Prostate gland (tissue), 2 donors: ENCODE measurements around the gene RIT2. TPM values are rescaled to one million over a fixed set of nuclear protein-coding genes. Genes with fewer than 3 reads are reported as not detected.

Experiments used
- DNase-seq: peaks from one replicate; pipeline ENCODE4 v3.0.0-alpha.2; 2019; ENCODE audit warnings: low spot score
- H3K27ac ChIP-seq, 2 donors: fragments of 200-600 bp; sonication (generic); 2 replicates each; pipeline ENCODE4 v1.5.1; 2017 to 2019
- H3K27me3 ChIP-seq: fragments of 200-600 bp; sonication (generic); replicated peaks from 2 replicates; pipeline ENCODE4 v1.5.1; 2019; ENCODE audit not compliant: insufficient read depth
- H3K36me3 ChIP-seq, 2 donors: fragments of 200-600 bp; sonication (generic); 1 replicate in 1 of 2; 2 replicates in 1 of 2; pipeline versions ENCODE4 v1.5.1 to v1.8.1; 2017 to 2019
- H3K4me1 ChIP-seq: fragments of 200-600 bp; sonication (generic); replicated peaks from 2 replicates; pipeline ENCODE4 v1.5.1; 2019
- H3K4me3 ChIP-seq, 2 donors: fragments of 200-600 bp; sonication (generic); 2 replicates each; pipeline ENCODE4 v1.5.1; 2017 to 2019
- H3K9me3 ChIP-seq: fragments of 200-600 bp; sonication (generic); 2 replicates; pipeline ENCODE4 v1.5.1; 2017
- CTCF ChIP-seq, 4 experiments: fragments of 200-600 bp in 2 of 4; fragments of 450-650 bp in 2 of 4; sonication (generic) in 2 of 4; IDR thresholded peaks; 1 replicate in 3 of 4; 2 replicates in 1 of 4; pipeline ENCODE4 v1.5.1; 2016 to 2019; ENCODE audit warnings: antibody characterized with exemption in 4 of 4, mild to moderate bottlenecking in 2 of 4, moderate library complexity in 2 of 4
- POLR2A ChIP-seq: fragments of 450-650 bp; IDR thresholded peaks from one replicate; pipeline ENCODE4 v1.6.1; 2016; ENCODE audit warnings: antibody characterized with exemption, mild to moderate bottlenecking
- POLR2AphosphoS5 ChIP-seq: sonication (generic); formaldehyde crosslinking; IDR thresholded peaks from one replicate; pipeline ENCODE4 v1.6.1; 2017; ENCODE audit warnings: antibody characterized with exemption
- WGBS: methylation state at CpG from one replicate; pipeline ENCODE4 v1.1.5; 2018; 5-methylcytosine and 5-hydroxymethylcytosine counted together
- intact Hi-C: fragments of 100-400 bp; cut with DNase I; formaldehyde crosslinking; loops from one replicate; pipeline ENCODE4 v1.14.2; 2022
- total RNA-seq, 2 donors: library from RNA; depleted of rRNA; stranded (reverse); fragments of >200 nt; gene quantifications; one replicate each; pipeline ENCODE4 v1.1.0, GENCODE V29; 2016

The RIT2 gene
- total RNA-seq, 2 donors from 2014 or later = not detected

GRCh38 chr18:43093646-43094045, 21.8 kb downstream of the RIT2 start:
- no peak for TF ChIP-seq CTCF (IDR thresholded peaks at IDR 0.05)
- no peak for TF ChIP-seq POLR2A
- no peak for TF ChIP-seq POLR2AphosphoS5
- no peaks in the 10 kb centered on the region for H3K4me1 ChIP-seq

GRCh38 chr18:43092539-43092938, 22.9 kb downstream of the RIT2 start:
- no peaks in the 10 kb centered on the region for H3K27me3 ChIP-seq
- no peak for DNase-seq
- TF ChIP-seq CTCF (IDR thresholded peaks at IDR 0.05) = no peak
- TF ChIP-seq POLR2AphosphoS5 = no peak
- no peak for TF ChIP-seq POLR2A
- intact Hi-C loops = no loop called here
- H3K27ac ChIP-seq = no peak overlapping the region
- no peak overlapping the region for H3K4me3 ChIP-seq
- H3K36me3 ChIP-seq = no peaks in the 10 kb centered on the region
- no peaks in the 10 kb centered on the region for H3K9me3 ChIP-seq
- no peaks in the 10 kb centered on the region for H3K4me1 ChIP-seq
- WGBS = 81% methylated on average over 5 of the region's 5 CpGs

More at GRCh38 chr18:43093646-43094045, 21.8 kb downstream of the RIT2 start:
- no peaks in the 10 kb centered on the region for H3K9me3 ChIP-seq
- H3K27ac ChIP-seq = no peak overlapping the region
- no peaks in the 10 kb centered on the region for H3K36me3 ChIP-seq
- no peak overlapping the region for H3K4me3 ChIP-seq
- DNase-seq = no peak
- H3K27me3 ChIP-seq = no peaks in the 10 kb centered on the region
- 92% methylated on average over 2 of the region's 2 CpGs for WGBS
- intact Hi-C loops = no loop called here

- Histone ChIP-seq H3K4me1 (no peaks in the 10 kb centered on the region), H3K27me3 (no peaks in the 10 kb centered on the region), H3K27ac (no peak overlapping the region), H3K4me3 (no peak overlapping the region), H3K9me3 (no peaks in the 10 kb centered on the region), H3K36me3 (no peaks in the 10 kb centered on the region)
- TF ChIP-seq POLR2AphosphoS5 (no peak), CTCF (IDR thresholded peaks at IDR 0.05) (no peak), POLR2A (no peak)
- DNase-seq = no peak
- intact Hi-C loops = no loop called here
Measured at GRCh38 chr18:43081396-43081795, 34.1 kb downstream of the RIT2 start.

GRCh38 chr18:43080671-43081070, 34.8 kb downstream of the RIT2 start:
- DNase-seq = no peak
- Histone ChIP-seq H3K9me3 (no peaks in the 10 kb centered on the region), H3K4me3 (no peak overlapping the region), H3K4me1 (no peaks in the 10 kb centered on the region), H3K27ac (no peak overlapping the region), H3K27me3 (no peaks in the 10 kb centered on the region), H3K36me3 (no peaks in the 10 kb centered on the region)
- no peak for TF ChIP-seq POLR2AphosphoS5
- TF ChIP-seq CTCF (IDR thresholded peaks at IDR 0.05) = no peak
- no peak for TF ChIP-seq POLR2A
- intact Hi-C loops = no loop called here
- WGBS = 82% methylated on average over 3 of the region's 3 CpGs

- H3K27me3 ChIP-seq = no peaks in the 10 kb centered on the region
- WGBS = 82% methylated on average over 4 of the region's 4 CpGs
- H3K27ac ChIP-seq = no peak overlapping the region
- intact Hi-C loops = no loop called here
- H3K4me3 ChIP-seq = no peak overlapping the region
- H3K9me3 ChIP-seq = no peaks in the 10 kb centered on the region
- no peaks in the 10 kb centered on the region for H3K36me3 ChIP-seq
- DNase-seq = no peak
- no peaks in the 10 kb centered on the region for H3K4me1 ChIP-seq
- TF ChIP-seq POLR2AphosphoS5 = no peak
- no peak for TF ChIP-seq POLR2A
- no peak for TF ChIP-seq CTCF (IDR thresholded peaks at IDR 0.05)
Measured at GRCh38 chr18:43079422-43079821, 36.1 kb downstream of the RIT2 start.
